SK-N-MC (cell line): ENCODE measurements around the gene KCTD17.

ENCODE experiments used
- DNase-seq: peaks from one replicate; pipeline ENCODE4 v3.0.0-alpha.2; 2011; ENCODE audit warnings: low read depth, low spot score
- H3K27ac ChIP-seq: fragments of 200-600 bp; sonication (generic); 2 replicates; pipeline ENCODE4 v1.5.1; 2016; ENCODE audit warnings: mixed run types
- H3K36me3 ChIP-seq: fragments of 200-600 bp; sonication (generic); 2 replicates; pipeline ENCODE4 v1.6.1; 2017; ENCODE audit warnings: antibody characterized with exemption, low read length, mixed read lengths; ENCODE audit not compliant: insufficient read depth
- H3K4me3 ChIP-seq: fragments of 200-600 bp; sonication (generic); 2 replicates; pipeline ENCODE4 v1.5.1; 2016
- H3K9ac ChIP-seq: fragments of 200-600 bp; sonication (generic); 2 replicates; pipeline ENCODE4 v1.8.0; 2017; ENCODE audit warnings: mixed run types, mixed read lengths; ENCODE audit not compliant: insufficient read length
- H3K9me3 ChIP-seq: fragments of 200-600 bp; sonication (generic); 2 replicates; pipeline ENCODE4 v1.6.1; 2017; ENCODE audit warnings: low read depth, mild to moderate bottlenecking, antibody characterized with exemption, low read length, moderate library complexity, mixed read lengths
- EZH2 ChIP-seq: fragments of 200-600 bp; sonication (generic); IDR thresholded peaks from one replicate; pipeline ENCODE4 v1.6.1; 2017; ENCODE audit warnings: antibody characterized with exemption
- FOXP2 ChIP-seq: optimal IDR thresholded peaks from 2 replicates; pipeline ENCODE3; 2011; ENCODE audit warnings: mild to moderate bottlenecking, moderate library complexity; ENCODE audit not compliant: insufficient read depth; ENCODE audit errors: extremely low read length, control extremely low read depth
- POLR2AphosphoS5 ChIP-seq: IDR thresholded peaks from 2 replicates; pipeline ENCODE4 v1.6.1; 2012; ENCODE audit warnings: mild to moderate bottlenecking, low read depth, low read length, borderline replicate concordance

The KCTD17 gene

DNA sequence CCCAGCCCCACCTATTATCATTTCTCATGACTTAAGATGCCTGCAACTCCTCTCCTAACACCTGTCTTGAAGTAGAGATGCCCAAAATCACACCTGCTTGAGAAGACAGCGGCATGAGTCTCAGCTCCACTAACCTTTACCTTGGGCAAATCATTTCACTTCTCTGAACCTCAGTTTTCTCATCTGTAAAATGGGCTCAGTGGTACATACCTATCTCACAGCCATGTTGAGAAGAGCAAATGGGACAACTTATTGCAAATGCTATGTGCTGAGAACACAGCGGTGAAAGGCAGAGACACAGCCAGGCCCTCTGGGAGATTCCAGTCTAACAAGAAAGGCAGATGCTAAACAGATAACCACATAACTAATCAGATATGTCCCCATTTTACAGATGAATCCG lies 40.1 kb upstream of the KCTD17 start:
- DNase-seq, result no peak
- Histone ChIP-seq H3K27ac (no peak overlapping the region), H3K9ac (no peak overlapping the region), H3K36me3 (no peaks in the 10 kb centered on the region), H3K9me3 (no peaks in the 10 kb centered on the region), H3K4me3 (no peak overlapping the region)
- TF ChIP-seq FOXP2, result no peak

DNA sequence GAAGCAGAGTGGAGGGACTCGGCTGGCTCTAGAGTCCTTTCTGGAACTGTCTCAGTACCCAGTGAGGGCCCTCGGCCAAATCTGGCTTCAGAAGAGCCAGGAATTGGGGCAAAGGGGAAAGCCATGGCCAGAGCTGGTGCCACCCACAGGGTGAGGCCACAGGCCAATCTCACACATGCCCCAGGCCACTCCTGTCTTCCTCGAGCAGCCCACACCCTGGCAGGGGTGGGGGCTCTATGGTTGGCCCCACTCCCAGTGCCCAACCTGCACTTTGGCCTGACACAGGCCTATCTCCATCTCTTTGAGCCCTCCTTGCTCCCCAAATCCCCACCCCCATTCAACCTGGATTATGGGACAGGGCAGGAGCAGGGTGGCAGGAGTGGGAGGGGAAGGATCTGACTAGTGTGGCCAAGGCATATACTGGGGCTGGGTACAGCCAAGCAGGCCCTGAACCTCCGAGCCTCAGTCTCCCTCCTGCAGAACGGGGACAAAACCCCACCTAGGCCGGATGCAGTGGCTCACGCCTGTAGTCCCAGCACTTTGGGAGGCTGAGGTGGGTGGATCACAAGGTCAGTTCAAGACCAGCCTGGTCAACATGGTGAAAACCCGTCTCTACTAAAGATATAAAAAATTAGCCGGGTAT lies 39.2 kb upstream of the KCTD17 start:
- Histone ChIP-seq H3K27ac (no peak overlapping the region), H3K4me3 (no peak overlapping the region), H3K9me3 (no peaks in the 10 kb centered on the region), H3K9ac (no peak overlapping the region), H3K36me3 (no peaks in the 10 kb centered on the region)
- no peak for DNase-seq
- no peak for TF ChIP-seq EZH2
- TF ChIP-seq FOXP2, result no peak
- no peak for TF ChIP-seq POLR2AphosphoS5

DNA sequence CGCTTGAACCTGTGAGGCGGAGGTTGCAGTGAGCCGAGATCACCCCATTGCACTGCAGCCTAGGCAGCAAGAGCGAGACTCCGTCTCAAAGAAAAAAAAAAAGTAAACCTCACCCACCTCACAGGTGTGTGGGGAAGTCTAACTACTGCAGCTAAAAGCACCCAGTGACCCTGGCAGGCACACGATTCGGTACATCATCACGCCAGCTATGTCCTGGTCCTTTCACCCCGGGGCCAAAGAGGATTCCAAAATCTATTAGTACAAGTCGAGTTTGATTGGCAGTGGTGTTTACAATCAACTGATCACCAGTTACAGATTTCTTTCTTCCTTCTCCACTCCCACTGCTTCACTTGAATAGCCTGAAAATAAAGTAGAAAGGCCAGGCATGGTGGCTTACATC lies 38.6 kb upstream of the KCTD17 start:
- DNase-seq, result no peak
- Histone ChIP-seq H3K9me3 (no peaks in the 10 kb centered on the region), H3K9ac (no peak overlapping the region), H3K36me3 (no peaks in the 10 kb centered on the region), H3K27ac (no peak overlapping the region), H3K4me3 (no peak overlapping the region)
- no peak for TF ChIP-seq FOXP2
- TF ChIP-seq POLR2AphosphoS5, result no peak
- no peak for TF ChIP-seq EZH2

DNA sequence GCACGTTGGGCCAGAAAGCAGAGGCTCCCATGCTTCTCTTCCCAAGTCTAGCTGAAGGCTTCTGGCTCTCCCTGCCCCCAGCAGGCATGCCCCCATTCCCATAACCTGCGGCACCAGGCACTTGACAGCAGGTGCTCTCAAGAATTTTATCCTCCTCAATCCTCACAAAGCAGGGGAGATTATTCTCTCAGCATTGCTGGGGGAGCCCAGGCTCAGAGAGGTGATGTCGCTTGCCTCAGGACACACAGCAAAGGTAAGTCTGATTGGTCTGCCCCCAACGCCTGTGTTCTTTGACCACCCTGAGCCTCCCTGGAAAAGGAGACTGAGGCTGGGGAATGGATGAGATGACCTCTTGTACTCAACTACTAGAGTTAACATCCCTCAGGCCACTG lies 37.1 kb upstream of the KCTD17 start:
- H3K36me3 ChIP-seq, result no peaks in the 10 kb centered on the region
- H3K4me3 ChIP-seq, result no peak overlapping the region
- no peak for TF ChIP-seq FOXP2
- no peak for TF ChIP-seq POLR2AphosphoS5
- TF ChIP-seq EZH2, result no peak
- no peak for DNase-seq
- no peak overlapping the region for H3K27ac ChIP-seq
- no peak overlapping the region for H3K9ac ChIP-seq
- H3K9me3 ChIP-seq, result no peaks in the 10 kb centered on the region

DNA sequence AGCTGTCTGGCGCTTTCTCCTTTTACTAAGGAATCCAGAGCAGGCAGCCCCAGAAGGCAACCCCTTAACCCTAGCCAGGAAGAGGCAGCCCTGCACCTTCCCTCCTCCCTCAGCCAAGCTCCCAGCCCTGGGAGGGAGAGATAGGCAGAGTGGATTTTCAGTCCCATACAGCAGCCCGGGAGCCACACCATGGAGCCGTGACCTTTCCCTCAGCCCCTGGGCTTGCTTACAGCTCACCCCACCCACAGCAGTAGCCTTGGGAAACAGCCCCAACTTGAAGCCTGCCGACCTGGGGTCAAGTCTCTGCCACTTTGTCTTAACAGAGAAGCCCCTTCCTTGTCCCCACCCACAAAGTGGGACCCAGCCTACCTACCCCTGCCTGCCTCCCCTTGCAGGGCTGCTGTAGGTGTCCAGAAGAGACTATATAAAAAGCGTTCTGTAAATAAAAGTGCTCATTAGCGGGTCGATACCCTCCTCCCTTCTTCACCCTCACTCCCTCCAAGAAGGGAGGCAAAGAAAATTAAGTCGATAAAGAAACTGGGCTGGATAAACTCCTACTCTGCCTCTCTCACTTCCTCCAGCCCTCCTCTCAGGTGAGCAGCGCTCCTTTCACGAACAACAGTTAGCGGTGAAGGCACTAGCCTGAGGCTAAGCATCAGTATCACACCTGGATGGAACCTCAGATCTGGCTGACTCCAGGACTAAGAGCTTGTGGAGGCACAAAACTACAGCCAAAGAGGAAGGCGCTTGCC lies 36.5 kb upstream of the KCTD17 start:
- no peak overlapping the region for H3K4me3 ChIP-seq
- DNase-seq, result no peak
- H3K9ac ChIP-seq, result no peak overlapping the region
- no peaks in the 10 kb centered on the region for H3K36me3 ChIP-seq
- H3K27ac ChIP-seq, result no peak overlapping the region
- no peaks in the 10 kb centered on the region for H3K9me3 ChIP-seq
- no peak for TF ChIP-seq FOXP2
- TF ChIP-seq EZH2, result no peak
- TF ChIP-seq POLR2AphosphoS5, result no peak

DNA sequence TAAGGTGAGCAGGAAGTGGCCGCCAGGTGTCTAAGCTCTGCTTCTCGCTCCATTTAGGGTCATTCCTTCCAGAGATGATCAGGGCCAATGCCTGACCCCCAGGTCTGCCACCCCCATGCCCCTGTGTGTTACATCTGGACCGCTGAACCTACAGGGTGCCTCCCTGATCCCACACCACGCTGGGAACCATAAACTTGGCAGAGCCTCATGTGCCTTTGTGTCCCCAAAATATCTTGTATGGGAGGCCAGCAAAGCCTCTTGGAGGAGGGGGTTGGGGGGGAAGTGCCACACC lies 36.0 kb upstream of the KCTD17 start:
- no peak overlapping the region for H3K4me3 ChIP-seq
- no peaks in the 10 kb centered on the region for H3K36me3 ChIP-seq
- no peak for TF ChIP-seq POLR2AphosphoS5
- TF ChIP-seq EZH2, result no peak
- TF ChIP-seq FOXP2, result no peak
- no peak for DNase-seq
- no peaks in the 10 kb centered on the region for H3K9me3 ChIP-seq
- no peak overlapping the region for H3K9ac ChIP-seq
- no peak overlapping the region for H3K27ac ChIP-seq

DNA sequence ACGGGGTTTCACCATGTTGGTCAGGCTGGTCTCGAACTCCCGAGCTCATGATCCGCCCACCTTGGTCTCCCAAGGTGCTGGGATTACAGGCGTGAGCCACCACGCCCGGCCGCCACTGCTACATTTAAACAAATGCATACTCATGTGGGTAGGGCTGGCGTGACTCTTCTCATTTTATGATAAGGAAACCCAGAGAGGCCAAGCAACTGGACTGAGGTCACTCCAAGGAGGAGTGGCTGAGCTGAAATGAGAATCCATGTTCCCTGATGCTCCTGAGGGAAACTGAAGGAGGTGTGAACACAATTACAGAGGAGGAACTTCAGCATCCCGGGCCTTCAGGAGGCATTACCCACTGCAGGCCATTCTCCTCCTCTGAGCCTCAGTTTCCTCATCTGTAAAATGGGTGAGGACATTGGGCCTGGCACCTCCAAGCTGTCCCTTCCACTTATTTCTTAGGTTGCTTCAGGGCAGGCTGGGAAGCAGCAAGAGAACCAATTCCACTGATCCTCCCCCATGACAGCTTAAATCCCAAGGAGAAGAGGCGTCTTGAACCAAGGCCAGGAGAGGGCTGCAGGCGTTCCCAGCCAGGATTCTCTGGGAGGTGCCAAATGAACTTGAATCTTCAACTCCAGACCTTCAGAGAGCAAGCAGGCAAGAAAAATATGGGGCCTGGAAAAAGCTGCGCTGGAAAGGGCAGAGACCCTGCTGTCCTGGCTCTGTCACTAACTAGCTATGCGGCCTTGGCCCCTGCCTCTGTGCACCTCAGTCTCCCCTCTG lies 35.2 kb upstream of the KCTD17 start:
- H3K9ac ChIP-seq, result no peak overlapping the region
- no peak for TF ChIP-seq FOXP2
- no peak for TF ChIP-seq EZH2
- no peak for TF ChIP-seq POLR2AphosphoS5
- H3K36me3 ChIP-seq, result no peaks in the 10 kb centered on the region

DNA sequence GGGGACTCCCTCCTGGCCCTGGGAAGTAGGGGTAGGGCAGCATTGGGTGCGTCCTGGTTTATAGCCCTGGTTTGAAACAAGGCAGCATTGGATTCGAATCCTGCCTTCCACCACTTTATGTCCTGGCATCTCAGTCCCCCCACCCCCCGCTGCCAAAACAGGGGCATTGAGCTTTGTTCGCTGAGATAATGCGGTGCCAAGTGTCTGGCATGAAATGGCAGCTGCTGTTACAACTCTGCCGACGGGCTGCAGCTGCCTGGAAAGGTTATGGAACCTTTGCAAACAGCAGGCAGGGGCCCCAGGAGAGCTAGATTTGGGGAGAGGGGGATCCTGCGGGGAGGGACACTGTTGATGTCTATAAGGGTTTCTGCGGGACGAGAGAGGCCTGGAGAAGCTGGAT lies 34.2 kb upstream of the KCTD17 start:
- H3K9ac ChIP-seq, result no peak overlapping the region

More for the DNA sequence above, 35.2 kb upstream of the KCTD17 start:
- H3K4me3 ChIP-seq, result no peak overlapping the region
- H3K9me3 ChIP-seq, result no peaks in the 10 kb centered on the region
- no peak for DNase-seq
- no peak overlapping the region for H3K27ac ChIP-seq

More for the DNA sequence above, 34.2 kb upstream of the KCTD17 start:
- Histone ChIP-seq H3K36me3 (no peaks in the 10 kb centered on the region), H3K27ac (no peak overlapping the region), H3K9me3 (no peaks in the 10 kb centered on the region), H3K4me3 (no peak overlapping the region)
- TF ChIP-seq FOXP2, result no peak
- no peak for TF ChIP-seq POLR2AphosphoS5
- no peak for DNase-seq
